PC-9 (cell line): ENCODE results near the gene NT5C2. TPM values are rescaled to one million over a fixed set of nuclear protein-coding genes. Genes with fewer than 3 reads are reported as not detected.

Source experiments
- BruUV-seq: library from RNA; stranded (reverse); fragments of 400-500 nt; replicated peaks from 2 replicates; lab custom pipeline; 2021; lab: Mats Ljungman, UMichigan
- CTCF ChIA-PET: fragments of 300-600 bp; sonication (Branson Sonifier 250); formaldehyde crosslinking; loops from one replicate; lab custom pipeline; 2022; ENCODE audit warnings: antibody characterized with exemption; lab: Charles Lee
- POLR2A ChIA-PET: fragments of 300-600 bp; sonication (Branson Sonifier 250); formaldehyde crosslinking; loops from one replicate; lab custom pipeline; 2022; ENCODE audit warnings: antibody characterized with exemption; ENCODE audit not compliant: unreplicated experiment; lab: Charles Lee
- DNase-seq, 2 experiments: peaks; one replicate each; pipeline versions ENCODE4 v3.0.0 to v3.0.0-alpha.2; 2015 to 2022; ENCODE audit warnings: mixed read lengths in 1 of 2
- H2AFZ ChIP-seq: fragments of 200-600 bp; sonication (generic); 2 replicates; pipeline ENCODE4 v1.8.1; 2017; ENCODE audit warnings: antibody characterized with exemption
- H3F3A ChIP-seq: fragments of 200-600 bp; sonication (generic); 2 replicates; pipeline ENCODE4 v1.8.1; 2017; ENCODE audit warnings: antibody characterized with exemption, mild to moderate bottlenecking, low read depth; ENCODE audit not compliant: insufficient read depth
- H3K27ac ChIP-seq: fragments of 200-600 bp; sonication (generic); 2 replicates; pipeline ENCODE4 v1.6.1; 2016; ENCODE audit warnings: mixed run types
- H3K27me3 ChIP-seq: fragments of 200-600 bp; sonication (generic); 2 replicates; pipeline ENCODE4 v1.6.1; 2016; ENCODE audit warnings: low read depth, mixed run types; ENCODE audit not compliant: insufficient read depth
- H3K36me3 ChIP-seq: fragments of 200-600 bp; sonication (generic); 2 replicates; pipeline ENCODE4 v1.6.1; 2016; ENCODE audit warnings: low read depth, mixed run types
- H3K4me1 ChIP-seq: fragments of 200-600 bp; sonication (generic); replicated peaks from 2 replicates; pipeline ENCODE4 v1.6.1; 2016; ENCODE audit warnings: mixed run types; ENCODE audit not compliant: insufficient read depth
- H3K4me2 ChIP-seq: fragments of 200-600 bp; sonication (generic); 2 replicates; pipeline ENCODE4 v1.6.1; 2017; ENCODE audit warnings: mixed run types
- H3K4me3 ChIP-seq: fragments of 200-600 bp; sonication (generic); 2 replicates; pipeline ENCODE4 v1.6.1; 2016; ENCODE audit warnings: mixed run types
- H3K79me2 ChIP-seq: fragments of 200-600 bp; sonication (generic); 2 replicates; pipeline ENCODE4 v1.6.1; 2017; ENCODE audit warnings: low read depth, mixed run types
- H3K9me2 ChIP-seq: fragments of 200-600 bp; sonication (generic); 2 replicates; pipeline ENCODE4 v1.8.1; 2017; ENCODE audit warnings: mild to moderate bottlenecking; ENCODE audit not compliant: insufficient read depth
- H3K9me3 ChIP-seq: fragments of 200-600 bp; sonication (generic); 2 replicates; pipeline ENCODE4 v1.8.1; 2016; ENCODE audit warnings: low read depth; ENCODE audit not compliant: insufficient read depth
- H4K20me1 ChIP-seq: fragments of 200-600 bp; sonication (generic); 2 replicates; pipeline ENCODE4 v1.8.1; 2017; ENCODE audit not compliant: insufficient read depth
- CTCF ChIP-seq: fragments of 200-600 bp; sonication (generic); conservative IDR thresholded peaks from 2 replicates; pipeline ENCODE4 v1.6.1; 2017; ENCODE audit warnings: mixed run types, antibody characterized with exemption, mild to moderate bottlenecking, moderate library complexity
- EZH2 ChIP-seq: fragments of 200-600 bp; sonication (generic); IDR thresholded peaks from 2 replicates; pipeline ENCODE4 v1.8.0; 2017; ENCODE audit warnings: antibody characterized with exemption, low read depth
- intact Hi-C: fragments of 100-400 bp; cut with micrococcal nuclease; formaldehyde crosslinking; loops from one replicate; pipeline ENCODE4 v1.10.0; 2022; ENCODE audit not compliant: unreplicated experiment
- total RNA-seq: library from RNA; stranded (reverse); gene quantifications from 2 replicates; pipeline ENCODE4 v1.2.3, GENCODE V29; 2021

The NT5C2 gene
- total RNA-seq, 1 experiment from 2014 or later: 67.9 TPM

- no peaks in the 10 kb centered on the region for H3K9me2 ChIP-seq
- no peaks in the 10 kb centered on the region for H3K79me2 ChIP-seq
- no peaks in the 10 kb centered on the region for H3K9me3 ChIP-seq
- peaks cover 31% of the 10 kb centered on the region for H3K36me3 ChIP-seq
- no peak overlapping the region for H3K4me3 ChIP-seq
- H3F3A ChIP-seq: peaks cover 25% of the 10 kb centered on the region; the same call in 1 of the 2 replicates
- no peaks in the 10 kb centered on the region for H3K4me1 ChIP-seq
- TF ChIP-seq EZH2 (no peak), CTCF (no peak)
- DNase-seq: no peak
- H3K4me2 ChIP-seq: no peak overlapping the region
- ChIA-PET POLR2A (no interaction called here), CTCF (no interaction called here)
- no peaks in the 10 kb centered on the region for H3K27me3 ChIP-seq
- intact Hi-C loops: no loop called here
- BruUV-seq: no TSS peak
- no peak overlapping the region for H2AFZ ChIP-seq
- no peaks in the 10 kb centered on the region for H4K20me1 ChIP-seq
- no peak overlapping the region for H3K27ac ChIP-seq
Observed at GRCh38 chr10:103098240-103098639, 94.8 kb downstream of the NT5C2 start.

GRCh38 chr10:103096130-103096529 lies 96.9 kb downstream of the NT5C2 start:
- Histone ChIP-seq H2AFZ (no peak overlapping the region), H3K4me3 (no peak overlapping the region), H3K9me2 (no peaks in the 10 kb centered on the region), H3K36me3 (peaks cover 32% of the 10 kb centered on the region), H4K20me1 (no peaks in the 10 kb centered on the region), H3K4me2 (no peak overlapping the region), H3K4me1 (no peaks in the 10 kb centered on the region), H3K27me3 (no peaks in the 10 kb centered on the region), H3F3A (peaks cover 18% of the 10 kb centered on the region; the same call in 1 of the 2 replicates), H3K27ac (no peak overlapping the region), H3K79me2 (no peaks in the 10 kb centered on the region), H3K9me3 (no peaks in the 10 kb centered on the region)
- no TSS peak for BruUV-seq
- no peak for DNase-seq
- ChIA-PET CTCF (no interaction called here), POLR2A (no interaction called here)
- no peak for TF ChIP-seq EZH2
- TF ChIP-seq CTCF: no peak
- intact Hi-C loops: no loop called here

- no peak for DNase-seq
- no peaks in the 10 kb centered on the region for H3K9me3 ChIP-seq
- H3F3A ChIP-seq: peaks cover 18% of the 10 kb centered on the region; the same call in 1 of the 2 replicates
- ChIA-PET POLR2A (no interaction called here), CTCF (interaction anchor here (0.6 kb wide), 1 partner anchor 191 kb away, joined by 5 read pairs; no protein-coding TSS in a partner anchor)
- no peaks in the 10 kb centered on the region for H3K9me2 ChIP-seq
- H3K36me3 ChIP-seq: peaks cover 40% of the 10 kb centered on the region
- H3K79me2 ChIP-seq: no peaks in the 10 kb centered on the region
- H3K4me1 ChIP-seq: no peaks in the 10 kb centered on the region
- TF ChIP-seq EZH2: no peak
- no peak for TF ChIP-seq CTCF
- no peaks in the 10 kb centered on the region for H4K20me1 ChIP-seq
- BruUV-seq: no TSS peak
- no peak overlapping the region for H2AFZ ChIP-seq
- H3K27me3 ChIP-seq: no peaks in the 10 kb centered on the region
- intact Hi-C loops: no loop called here
- no peak overlapping the region for H3K4me3 ChIP-seq
- no peak overlapping the region for H3K27ac ChIP-seq
- H3K4me2 ChIP-seq: no peak overlapping the region
Observed at GRCh38 chr10:103095005-103095404, 98.1 kb downstream of the NT5C2 start.
